HL-60 (cell line): Measurements from ENCODE around the gene CLUH.

ENCODE experiments used
- DNase-seq, 2 experiments: peaks; one replicate each; pipeline ENCODE4 v3.0.0-alpha.2; 2010 to 2020; ENCODE audit warnings: low read depth in 1 of 2, low spot score in 1 of 2
- H3K27ac ChIP-seq: fragments of 250-450 bp; sonication (Bioruptor Pico); replicated peaks from 2 replicates; pipeline ENCODE4 v1.5.1; 2020; ENCODE audit warnings: mild to moderate bottlenecking, moderate library complexity
- H3K27me3 ChIP-seq: fragments of 250-450 bp; sonication (Bioruptor Pico); 2 replicates; pipeline ENCODE4 v1.5.1; 2021; ENCODE audit warnings: mild to moderate bottlenecking, moderate library complexity; ENCODE audit not compliant: insufficient read depth, poor library complexity, severe bottlenecking
- H3K4me3 ChIP-seq: replicated peaks from 2 replicates; pipeline ENCODE4 v1.5.1; 2011; ENCODE audit warnings: mild to moderate bottlenecking, control low read depth, low read length; ENCODE audit not compliant: insufficient read depth
- CTCF ChIP-seq: IDR thresholded peaks from one replicate; pipeline ENCODE4 v1.5.1; 2011; ENCODE audit warnings: low read length, control low read depth, inconsistent platforms; ENCODE audit not compliant: insufficient read depth
- GABPA ChIP-seq: IDR thresholded peaks from 2 replicates; pipeline ENCODE4 v1.6.1; 2012; ENCODE audit warnings: low read depth
- POLR2AphosphoS5 ChIP-seq: IDR thresholded peaks from 2 replicates; pipeline ENCODE4 v1.6.1; 2012; ENCODE audit warnings: low read depth
- REST ChIP-seq: IDR thresholded peaks from 2 replicates; pipeline ENCODE4 v1.6.1; 2012; ENCODE audit warnings: low read depth; ENCODE audit not compliant: insufficient replicate concordance
- SPI1 ChIP-seq: IDR thresholded peaks from 2 replicates; pipeline ENCODE4 v1.6.1; 2012; ENCODE audit warnings: low read depth, mild to moderate bottlenecking, borderline replicate concordance

The CLUH gene

GRCh38 chr17:2691069-2691871, 20.3 kb downstream of the CLUH start:
- Histone ChIP-seq H3K27me3 (no peaks in the 10 kb centered on the region), H3K27ac (no peak overlapping the region), H3K4me3 (no peak overlapping the region)
- TF ChIP-seq GABPA (no peak), SPI1 (no peak), POLR2AphosphoS5 (no peak), CTCF (no peak), REST (no peak)
- DNase-seq = no peak

GRCh38 chr17:2690165-2691068, 21.1 kb downstream of the CLUH start:
- no peak for TF ChIP-seq SPI1
- no peak for TF ChIP-seq REST
- TF ChIP-seq CTCF = no peak
- TF ChIP-seq POLR2AphosphoS5 = no peak
- no peak for TF ChIP-seq GABPA
- H3K4me3 ChIP-seq = no peak overlapping the region
- no peak overlapping the region for H3K27ac ChIP-seq
- no peaks in the 10 kb centered on the region for H3K27me3 ChIP-seq
- DNase-seq = no peak

GRCh38 chr17:2689411-2690164, 22.0 kb downstream of the CLUH start:
- Histone ChIP-seq H3K27me3 (no peaks in the 10 kb centered on the region), H3K27ac (no peak overlapping the region), H3K4me3 (no peak overlapping the region)
- no peak for DNase-seq
- TF ChIP-seq CTCF (no peak), SPI1 (no peak), REST (no peak), GABPA (no peak), POLR2AphosphoS5 (no peak)
